OCI-M1 (cell line): ENCODE results near the gene OST4.

ENCODE experiments used
- DNase-seq: peaks from one replicate; lab custom pipeline; 2025; lab: John Stamatoyannopoulos, UW

The OST4 gene

GRCh38 chr2:27053776-27054175 lies 17.7 kb downstream of the OST4 start:
- DNase-seq, result no peak

GRCh38 chr2:27053321-27053720 lies 18.1 kb downstream of the OST4 start:
- DNase-seq, result no peak

- DNase-seq, result peak; percentile 56
Measured at GRCh38 chr2:27051902-27052645, 19.4 kb downstream of the OST4 start.

DNA sequence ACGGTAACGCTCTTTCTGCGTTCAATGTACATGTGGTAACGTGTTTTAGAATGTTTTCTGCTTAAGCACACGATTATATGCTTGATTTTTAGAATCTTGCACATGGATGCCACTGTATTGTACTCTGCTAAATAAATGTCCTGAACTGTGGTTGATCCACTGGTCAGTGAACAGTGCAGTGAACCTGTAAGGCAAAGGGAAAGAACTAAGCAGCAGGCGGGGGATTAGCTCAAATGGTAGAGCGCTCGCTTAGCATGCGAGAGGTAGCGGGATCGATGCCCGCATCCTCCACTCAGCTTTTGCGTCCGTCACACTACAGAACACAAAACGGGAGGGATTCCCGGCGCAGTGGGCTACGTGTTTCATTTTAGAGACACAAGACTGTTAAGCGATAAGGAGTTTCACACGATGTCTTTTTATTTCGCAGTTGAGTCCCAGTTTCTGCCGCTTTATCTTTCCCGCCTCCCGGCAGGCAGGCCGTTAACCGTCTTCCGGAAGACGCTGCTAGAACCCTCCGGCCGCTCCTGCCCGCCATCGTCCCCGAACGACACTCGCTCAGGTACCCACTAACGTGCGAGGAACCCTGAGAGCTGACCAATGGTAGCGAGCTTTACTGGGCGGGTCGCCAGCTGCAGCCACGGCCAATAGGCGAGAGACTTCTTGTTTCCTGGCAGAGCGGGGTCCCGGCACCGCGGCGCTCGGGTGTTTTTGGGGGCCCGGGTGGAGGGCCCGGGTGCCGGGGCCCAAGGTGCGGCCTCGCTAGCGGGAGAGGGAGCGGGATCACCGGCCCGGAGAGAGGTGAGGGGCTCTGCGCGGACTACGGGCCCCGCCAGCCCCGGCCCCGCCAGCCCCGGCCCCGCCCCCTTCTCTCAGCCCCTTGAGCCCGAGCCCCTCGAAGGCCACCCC lies 20.2 kb downstream of the OST4 start, which contains the start of gene AGBL5:
Gene AGBL5 (plus strand): TSS at position 673 of the 906 bp plus-strand sequence. CDS start 1,291 bp downstream, outside the sequence.
- DNase-seq, result peak; percentile 99

- peak; percentile 99 for DNase-seq
Measured at GRCh38 chr2:27050281-27050995, 21.0 kb downstream of the OST4 start.

DNA sequence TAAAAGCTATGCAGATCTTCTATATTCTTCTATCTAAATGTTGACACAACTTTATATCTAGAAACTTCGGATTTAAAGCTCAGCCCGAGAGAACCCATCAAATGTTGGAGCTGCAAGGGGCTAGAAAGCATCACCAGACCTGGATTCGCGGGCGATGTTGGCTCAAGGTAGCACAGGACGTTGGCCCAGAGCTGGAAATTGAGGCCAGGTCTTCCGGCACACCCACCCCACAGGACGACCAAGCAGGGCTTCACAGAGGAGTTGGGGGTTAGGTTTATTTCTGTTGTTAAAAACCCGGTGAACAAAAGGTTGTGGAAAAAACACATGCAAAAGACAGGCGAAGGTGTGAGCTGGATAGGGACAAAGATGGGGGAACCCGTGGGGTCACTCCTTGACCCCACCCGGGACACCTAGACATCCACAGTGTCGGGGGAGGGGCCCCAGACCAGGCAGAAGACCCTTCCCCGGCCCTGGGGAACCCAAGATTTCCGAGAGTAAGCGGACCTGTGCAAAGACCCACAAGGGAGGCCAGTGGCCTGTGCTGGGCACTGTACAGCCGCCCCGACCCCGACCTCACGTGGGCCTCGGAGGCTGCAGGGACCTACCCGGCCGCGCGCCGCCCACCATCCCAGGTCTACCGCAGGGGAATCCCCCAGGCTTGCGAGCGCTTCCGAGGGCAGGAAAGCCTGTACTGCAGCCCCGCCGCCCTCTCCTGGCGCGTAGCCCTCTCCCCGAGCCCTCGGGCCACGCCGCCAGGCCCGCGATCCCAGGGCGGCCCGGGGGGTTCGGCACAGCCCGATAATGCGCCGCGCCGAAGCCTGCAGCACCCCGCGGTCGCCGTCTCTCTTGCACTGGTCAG lies 21.8 kb downstream of the OST4 start:
- DNase-seq, result no peak

- DNase-seq, result no peak
Measured at GRCh38 chr2:27042985-27043634, 28.3 kb downstream of the OST4 start.

- DNase-seq, result no peak
Measured at GRCh38 chr2:27042159-27042661, 29.2 kb downstream of the OST4 start.

GRCh38 chr2:27041752-27042151 lies 29.7 kb downstream of the OST4 start:
- DNase-seq, result no peak

DNA sequence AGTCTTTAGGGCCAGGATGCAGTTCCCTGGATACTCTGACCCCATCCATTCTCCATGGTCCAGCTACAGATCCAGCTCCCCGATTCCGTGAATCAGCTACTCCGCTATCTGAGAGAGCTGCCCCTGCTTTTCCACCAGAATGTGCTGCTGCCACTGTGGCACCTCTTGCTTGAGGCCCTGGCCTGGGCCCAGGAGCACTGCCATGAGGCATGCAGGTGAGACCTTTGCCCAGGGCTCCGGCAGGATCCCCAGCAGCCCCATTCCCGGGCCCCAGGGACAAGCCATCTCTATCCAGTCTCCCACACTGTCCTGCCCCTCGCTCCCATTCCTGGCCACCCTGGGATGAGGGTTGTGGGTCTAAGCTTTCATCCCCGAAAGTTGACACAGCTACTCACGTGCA lies 31.2 kb downstream of the OST4 start:
- DNase-seq, result no peak

DNA sequence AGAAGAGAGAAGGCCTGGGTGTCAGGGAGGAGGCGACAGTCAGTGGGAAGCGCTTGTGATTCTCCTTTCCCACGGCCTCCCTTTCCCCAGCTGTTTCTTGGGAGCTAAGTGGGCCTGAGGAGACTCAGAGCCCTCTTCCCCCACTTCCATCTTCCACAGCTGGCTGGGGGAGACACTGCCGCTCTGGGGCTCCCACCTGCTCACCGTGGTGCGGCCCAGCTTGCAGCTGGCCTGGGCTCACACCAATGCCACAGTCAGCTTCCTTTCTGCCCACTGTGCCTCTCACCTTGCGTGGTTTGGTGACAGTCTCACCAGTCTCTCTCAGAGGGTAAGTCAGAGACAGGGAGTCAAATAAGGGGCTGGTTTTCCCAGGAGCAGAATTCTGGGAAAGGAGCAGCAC lies 31.6 kb downstream of the OST4 start:
- no peak for DNase-seq

GRCh38 chr2:27039426-27039825 lies 32.0 kb downstream of the OST4 start:
- DNase-seq, result no peak

- no peak for DNase-seq
Measured at GRCh38 chr2:27038631-27039339, 32.7 kb downstream of the OST4 start.

- no peak for DNase-seq
Measured at GRCh38 chr2:27038012-27038411, 33.4 kb downstream of the OST4 start.

DNA sequence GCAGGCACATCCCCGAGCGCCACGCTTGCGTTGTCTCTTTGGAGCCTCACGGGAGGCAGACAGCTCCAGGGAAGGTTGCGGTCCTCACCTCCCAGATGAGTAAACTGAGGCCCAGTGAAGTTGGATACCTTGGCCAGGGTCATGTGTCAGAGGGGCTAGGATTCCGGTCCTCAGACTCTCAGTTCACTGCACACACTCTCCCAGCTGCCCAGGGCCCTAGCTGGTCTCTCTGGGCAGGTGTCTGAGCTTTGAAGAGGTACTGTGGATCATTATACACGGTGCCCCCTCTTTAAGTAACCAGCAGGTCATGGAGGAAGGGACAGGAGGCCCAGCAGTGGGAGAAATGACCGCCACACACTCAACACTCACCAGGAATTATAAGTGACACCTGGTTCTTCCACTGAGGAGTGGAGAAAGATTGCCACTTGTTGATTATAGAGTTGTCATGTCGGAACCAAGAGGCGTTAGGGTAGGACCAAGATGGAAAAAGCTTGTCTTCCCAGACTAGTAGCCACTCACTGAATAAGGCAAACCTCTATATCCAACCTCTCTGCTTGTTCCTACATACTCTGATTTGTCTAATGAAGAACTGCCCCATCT lies 38.1 kb downstream of the OST4 start:
- DNase-seq, result no peak

DNA sequence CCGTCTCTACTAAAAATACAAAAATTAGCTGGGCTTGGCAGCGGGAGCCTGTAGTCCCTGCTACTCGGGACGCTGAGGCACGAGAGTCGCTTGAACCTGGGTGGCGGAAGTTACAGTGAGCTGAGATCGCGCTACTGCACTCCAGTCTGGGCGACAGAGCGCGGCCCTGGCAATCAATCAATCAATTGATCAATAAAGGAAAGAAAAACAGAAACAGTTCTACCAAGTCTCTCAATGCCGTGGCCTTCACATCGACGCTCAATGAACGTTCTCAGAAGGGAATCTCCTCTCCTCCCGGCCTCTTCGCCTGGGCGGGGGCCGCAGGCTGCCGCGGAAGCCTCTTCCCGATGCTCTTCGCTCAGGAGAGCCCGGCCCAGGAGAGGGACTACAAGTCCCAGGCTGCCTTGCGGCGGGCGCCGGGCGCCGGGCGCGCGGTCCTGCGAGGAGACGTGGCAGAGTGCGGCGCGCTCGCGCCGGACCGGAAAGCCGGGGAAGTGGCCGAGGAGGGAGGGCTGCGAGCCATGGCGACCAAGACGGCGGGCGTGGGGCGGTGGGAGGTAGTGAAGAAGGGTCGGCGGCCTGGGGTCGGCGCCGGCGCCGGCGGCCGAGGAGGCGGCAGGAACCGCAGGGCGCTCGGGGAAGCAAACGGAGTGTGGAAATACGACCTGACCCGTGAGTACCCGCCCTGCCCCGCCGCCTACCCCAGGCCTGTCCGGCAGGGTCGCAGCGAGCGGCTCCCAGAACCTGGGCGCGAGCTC lies 38.8 kb downstream of the OST4 start, which contains the start of gene TMEM214:
Gene TMEM214 (plus strand): TSS at position 471 of the 758 bp plus-strand sequence. CDS start 51 bp downstream, at position 522.
- DNase-seq, result peak; percentile 90

DNA sequence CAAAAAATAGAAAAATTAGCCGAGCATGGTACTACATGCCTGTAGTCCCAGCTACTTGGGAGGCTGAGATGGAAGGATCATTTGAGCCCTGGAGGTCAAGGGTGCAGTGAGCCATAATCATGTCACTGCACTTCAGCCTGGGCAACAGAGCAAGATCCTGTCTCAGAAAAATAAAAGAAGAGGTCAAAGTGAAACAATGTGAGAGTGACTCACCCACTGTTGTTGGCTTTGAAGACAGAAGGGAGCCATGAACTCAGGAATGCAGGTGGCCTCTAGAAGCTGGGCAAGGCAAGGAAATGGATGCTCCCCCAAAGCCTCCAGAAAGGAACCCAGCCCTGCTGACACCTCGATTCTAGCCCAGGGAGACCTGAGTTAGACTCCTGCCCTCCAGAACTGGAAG lies 42.4 kb downstream of the OST4 start:
- no peak for DNase-seq

GRCh38 chr2:27027211-27027651 lies 44.2 kb downstream of the OST4 start:
- no peak for DNase-seq
